Fibroblast of mammary gland (primary cell): Measurements from ENCODE around the gene ARHGAP22.
A peak's percentile ranks its signal among the peaks of the same experiment; 100 is the strongest.

Experiments
- DNase-seq: peaks from one replicate; pipeline ENCODE4 v3.0.0-alpha.2; 2010; ENCODE audit warnings: low read depth
- H3K4me3 ChIP-seq: 2 replicates; pipeline ENCODE4 v1.5.1; 2011; ENCODE audit warnings: low read depth, mild to moderate bottlenecking, low read length, moderate library complexity; ENCODE audit not compliant: control insufficient read depth
- TF ChIP-seq, protein P1 (sequence below): conservative IDR thresholded peaks from 2 replicates; pipeline ENCODE4 v1.5.1; 2011; ENCODE audit warnings: low read depth, low read length, inconsistent platforms; ENCODE audit not compliant: control insufficient read depth, insufficient read depth

The ARHGAP22 gene

DNA sequence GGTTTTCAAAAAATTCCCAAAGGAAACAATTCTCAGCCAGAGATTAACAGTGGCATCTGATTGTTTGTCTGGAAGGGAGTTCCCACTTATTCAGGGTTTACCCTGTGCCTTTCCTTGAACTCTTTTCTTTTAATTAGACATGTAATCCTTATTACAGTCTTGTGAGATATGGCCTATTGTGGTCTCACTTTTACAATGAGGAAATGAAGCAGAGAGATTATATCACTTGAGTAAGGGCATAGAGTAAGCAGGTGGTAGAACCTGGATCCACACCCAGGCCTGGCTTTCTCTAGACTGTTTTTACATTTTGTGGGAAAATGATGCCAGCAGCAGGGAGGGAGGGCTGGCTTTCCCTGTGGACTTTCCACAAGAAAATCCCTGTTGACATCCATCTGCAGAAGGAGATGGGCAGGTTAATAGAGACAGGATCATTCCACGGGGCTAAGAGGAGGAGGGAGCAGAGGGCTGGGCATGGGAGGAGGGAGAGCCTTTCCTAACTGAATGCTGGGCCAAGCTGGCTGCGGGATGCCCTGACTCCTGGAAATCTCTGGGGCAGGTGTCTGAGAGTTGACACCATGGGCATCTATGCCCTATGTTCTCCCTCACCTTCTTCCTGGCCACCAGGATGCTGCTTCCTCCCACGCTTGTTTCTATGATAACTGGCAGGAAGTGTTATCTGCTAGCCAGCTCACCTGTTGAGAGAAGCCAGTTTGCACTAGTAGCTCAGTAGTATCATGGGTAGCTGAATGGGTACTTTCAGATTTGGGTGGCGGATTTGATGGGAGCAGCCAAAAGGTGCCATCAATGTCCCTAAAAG is 28.7 kb upstream of the ARHGAP22 start:
- no peak for DNase-seq
- TF ChIP-seq, protein P1, sequence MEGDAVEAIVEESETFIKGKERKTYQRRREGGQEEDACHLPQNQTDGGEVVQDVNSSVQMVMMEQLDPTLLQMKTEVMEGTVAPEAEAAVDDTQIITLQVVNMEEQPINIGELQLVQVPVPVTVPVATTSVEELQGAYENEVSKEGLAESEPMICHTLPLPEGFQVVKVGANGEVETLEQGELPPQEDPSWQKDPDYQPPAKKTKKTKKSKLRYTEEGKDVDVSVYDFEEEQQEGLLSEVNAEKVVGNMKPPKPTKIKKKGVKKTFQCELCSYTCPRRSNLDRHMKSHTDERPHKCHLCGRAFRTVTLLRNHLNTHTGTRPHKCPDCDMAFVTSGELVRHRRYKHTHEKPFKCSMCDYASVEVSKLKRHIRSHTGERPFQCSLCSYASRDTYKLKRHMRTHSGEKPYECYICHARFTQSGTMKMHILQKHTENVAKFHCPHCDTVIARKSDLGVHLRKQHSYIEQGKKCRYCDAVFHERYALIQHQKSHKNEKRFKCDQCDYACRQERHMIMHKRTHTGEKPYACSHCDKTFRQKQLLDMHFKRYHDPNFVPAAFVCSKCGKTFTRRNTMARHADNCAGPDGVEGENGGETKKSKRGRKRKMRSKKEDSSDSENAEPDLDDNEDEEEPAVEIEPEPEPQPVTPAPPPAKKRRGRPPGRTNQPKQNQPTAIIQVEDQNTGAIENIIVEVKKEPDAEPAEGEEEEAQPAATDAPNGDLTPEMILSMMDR, result no peak
- no peak overlapping the region for H3K4me3 ChIP-seq

DNA sequence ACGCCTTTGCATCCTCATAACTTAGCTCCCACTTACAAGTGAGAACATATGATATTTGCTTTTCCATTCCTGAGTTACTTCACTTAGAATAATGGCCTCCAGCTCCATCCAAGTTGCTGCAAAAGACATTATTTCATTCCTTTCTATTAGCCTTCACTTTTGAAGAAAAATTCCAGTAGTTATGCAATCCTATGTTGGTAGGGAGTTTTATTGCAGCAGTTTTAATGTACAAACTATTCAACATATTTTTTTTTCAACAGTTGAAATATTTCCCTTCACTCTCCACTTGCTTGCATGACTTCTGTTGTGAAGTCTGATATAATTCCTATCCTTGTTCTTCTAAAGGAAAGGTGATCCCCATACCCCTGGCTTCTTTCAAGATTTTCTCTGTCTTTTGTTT is 27.3 kb upstream of the ARHGAP22 start:
- TF ChIP-seq, protein P1, result no peak
- DNase-seq, result no peak

DNA sequence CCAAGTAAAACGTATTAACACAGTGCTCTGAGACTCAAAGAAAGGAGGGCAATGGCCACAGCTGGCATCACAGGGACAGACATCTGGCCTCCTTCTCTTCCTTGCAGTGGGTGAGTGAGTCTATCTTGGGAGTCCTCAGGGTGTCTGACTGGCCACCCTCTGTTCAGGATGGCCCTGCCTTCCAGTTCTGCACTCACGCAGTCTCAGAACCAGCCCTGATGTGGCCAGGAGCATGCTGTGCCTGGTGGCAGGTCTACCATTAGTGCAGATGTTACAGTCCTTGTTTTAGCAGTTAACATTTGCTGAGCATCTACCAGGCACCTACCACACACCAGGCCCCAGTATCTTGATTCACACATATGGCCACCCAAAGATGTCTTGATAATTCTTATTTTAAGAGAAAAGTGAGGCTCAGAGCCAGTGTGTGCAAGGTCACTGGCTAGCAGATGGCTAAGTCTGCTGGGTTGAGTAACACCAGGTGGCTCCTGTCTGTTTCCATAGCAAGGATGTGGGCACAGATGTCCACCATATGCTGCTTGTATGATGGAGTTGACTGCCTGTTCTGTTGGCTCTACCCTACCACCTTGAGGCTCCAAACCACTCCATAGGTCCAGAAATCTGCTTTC is 23.2 kb upstream of the ARHGAP22 start:
- TF ChIP-seq, protein P1, result no peak
- no peak overlapping the region for H3K4me3 ChIP-seq
- peak; percentile 85 for DNase-seq

More for the DNA sequence above, 27.3 kb upstream of the ARHGAP22 start:
- no peak overlapping the region for H3K4me3 ChIP-seq

DNA sequence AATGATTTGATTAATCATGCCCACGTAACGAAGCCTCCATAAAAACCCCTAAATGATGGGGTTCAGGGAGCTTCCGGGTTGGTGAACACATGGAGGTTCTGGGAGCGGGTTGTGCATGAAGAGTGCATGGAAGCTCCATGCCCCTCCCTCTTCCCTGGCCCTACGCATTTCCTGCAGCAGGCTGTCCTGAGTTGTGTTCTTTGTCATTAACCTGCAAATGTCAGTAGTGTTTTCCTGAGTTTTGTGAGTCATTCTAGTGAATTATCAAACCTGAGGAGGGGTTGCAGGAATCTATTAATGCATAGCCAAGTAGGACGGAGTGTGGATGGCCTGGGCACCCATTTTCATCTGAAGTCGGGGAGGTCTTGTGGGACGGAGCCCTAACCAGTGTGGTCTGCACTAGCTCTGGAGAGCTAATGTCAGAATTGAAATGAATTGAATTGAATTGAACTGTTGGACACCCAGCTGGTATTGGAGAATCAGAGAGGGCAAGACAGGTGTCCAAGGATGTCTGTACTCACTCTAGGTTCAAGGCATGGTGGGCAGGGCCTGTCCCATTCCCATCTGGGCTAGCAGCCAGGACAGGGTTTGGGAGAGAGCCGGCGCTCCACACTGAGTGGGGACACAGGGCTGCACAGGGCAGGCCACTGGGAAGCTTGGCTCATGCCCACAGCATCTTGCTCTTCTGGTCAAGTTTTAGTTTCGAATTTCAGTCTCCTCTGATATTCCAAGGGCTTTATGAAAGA is 22.3 kb upstream of the ARHGAP22 start:
- H3K4me3 ChIP-seq, result no peak overlapping the region
- TF ChIP-seq, protein P1, result no peak
- no peak for DNase-seq

DNA sequence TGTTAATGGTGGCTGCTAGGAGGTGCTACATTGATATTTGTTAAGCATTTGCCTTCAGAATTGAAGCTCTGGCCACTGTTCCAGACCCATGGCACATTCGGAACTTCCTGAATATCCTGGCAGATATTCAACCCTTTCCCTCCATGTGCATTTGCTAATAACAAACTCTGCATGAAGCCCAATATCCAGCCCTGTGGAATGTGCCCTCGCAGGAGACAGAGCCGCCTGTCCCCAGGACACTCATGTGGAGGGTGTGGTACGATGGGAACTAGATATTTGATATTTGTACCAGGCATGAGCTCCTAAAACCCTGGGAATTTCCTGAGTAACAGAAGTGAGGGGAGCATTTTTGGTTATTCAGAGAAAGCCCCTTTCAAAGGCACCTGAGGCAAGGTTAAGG is 21.6 kb upstream of the ARHGAP22 start:
- TF ChIP-seq, protein P1, result no peak
- DNase-seq, result no peak
- no peak overlapping the region for H3K4me3 ChIP-seq

DNA sequence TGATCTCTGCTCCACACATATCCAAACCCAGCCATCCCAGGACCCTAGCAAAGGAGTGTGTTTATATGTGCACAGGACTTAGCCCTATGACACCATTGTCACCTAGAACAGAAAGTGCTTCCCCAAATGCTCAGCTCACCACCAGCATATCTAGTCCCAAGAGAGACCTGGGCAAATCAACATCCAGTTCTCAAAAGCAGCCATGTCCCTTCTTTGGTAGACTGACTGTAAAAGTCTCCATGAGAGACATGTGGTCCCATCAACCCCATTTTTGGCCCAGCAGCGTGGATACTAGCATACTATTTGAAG is 20.9 kb upstream of the ARHGAP22 start:
- TF ChIP-seq, protein P1, result no peak
- no peak for DNase-seq
- no peak overlapping the region for H3K4me3 ChIP-seq
